Body of pancreas (tissue), 4 donors: ENCODE measurements around the gene MFSD11.

Experiments used
- CTCF ChIP-seq, 7 experiments: fragments of 450-650 bp in 4 of 7; fragments of 200-600 bp in 3 of 7; sonication (generic) in 3 of 7; IDR thresholded peaks; one replicate each; pipeline ENCODE4 v1.5.1; 2016 to 2019; ENCODE audit warnings: antibody characterized with exemption in 7 of 7
- POLR2A ChIP-seq, 3 donors: fragments of 450-650 bp; IDR thresholded peaks; one replicate each; pipeline ENCODE4 v1.6.1; 2016; ENCODE audit warnings: antibody characterized with exemption in 3 of 3, mild to moderate bottlenecking in 2 of 3

GRCh38 chr17:76715496-76715830, 22.5 kb upstream of the MFSD11 start:
- TF ChIP-seq CTCF (IDR thresholded peaks at IDR 0.05) (no peak), POLR2A (IDR thresholded peaks at IDR 0.05) (no peak)
